HFF-Myc (cell line): ENCODE results near the gene CYSLTR2.

ENCODE experiments used
- DNase-seq: peaks from one replicate; pipeline ENCODE4 v3.0.0-alpha.2; 2011; ENCODE audit warnings: low read depth; ENCODE audit errors: extremely low read depth
- H3K4me3 ChIP-seq: replicated peaks from 2 replicates; pipeline ENCODE4 v1.5.1; 2011; ENCODE audit warnings: low read depth, mild to moderate bottlenecking, control low read depth, low read length
- CTCF ChIP-seq: IDR thresholded peaks from 2 replicates; pipeline ENCODE4 v1.5.1; 2012; ENCODE audit warnings: mild to moderate bottlenecking, low read depth, low read length, control low read depth; ENCODE audit errors: missing control alignments

The CYSLTR2 gene

DNA sequence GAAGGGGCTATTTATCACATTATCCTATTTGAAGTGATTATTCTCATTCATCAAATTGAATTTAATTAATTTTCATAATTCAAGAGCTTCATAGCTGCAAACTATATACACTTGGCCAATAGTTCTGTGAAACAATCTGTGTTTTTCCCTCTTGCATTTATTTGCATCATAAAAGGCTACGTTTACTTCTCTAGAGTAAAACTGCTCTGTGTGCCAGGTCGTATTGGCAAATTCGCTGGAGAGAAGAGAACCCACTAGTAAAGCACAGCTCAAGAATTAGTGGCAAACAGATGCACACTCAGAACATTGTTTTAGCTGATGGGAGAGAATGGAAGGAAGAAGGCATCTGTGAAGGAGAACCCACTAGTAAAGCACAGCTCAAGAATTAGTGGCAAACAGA lies 81.8 kb downstream of the CYSLTR2 start:
- no peak for TF ChIP-seq CTCF
- DNase-seq = no peak

DNA sequence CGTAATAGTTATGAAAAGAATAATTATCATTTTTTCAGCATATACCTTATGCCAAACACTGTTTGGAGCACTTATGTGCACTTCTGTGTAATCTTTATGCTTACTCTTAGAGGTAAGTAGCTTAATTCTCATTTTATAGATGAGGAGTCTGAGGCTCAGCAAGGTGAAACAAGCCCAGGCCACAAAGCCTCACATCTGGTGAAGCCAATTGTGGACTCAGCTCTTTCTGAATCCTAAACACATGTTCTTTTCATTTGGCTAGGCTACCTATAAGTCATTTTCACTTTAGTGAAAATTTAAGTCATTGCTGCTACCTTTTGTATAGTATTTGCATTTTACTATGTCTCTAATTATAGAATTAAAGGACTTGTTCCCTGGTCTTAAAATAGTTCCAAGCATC lies 84.0 kb downstream of the CYSLTR2 start:
- no peak for TF ChIP-seq CTCF
- H3K4me3 ChIP-seq = no peak overlapping the region
- no peak for DNase-seq

More for the DNA sequence above, 81.8 kb downstream of the CYSLTR2 start:
- no peak overlapping the region for H3K4me3 ChIP-seq

- DNase-seq = no peak
- H3K4me3 ChIP-seq = no peak overlapping the region
- TF ChIP-seq CTCF = no peak
These were observed 84.6 kb downstream of the CYSLTR2 start for GRCh38 chr13:48738311-48738710.

GRCh38 chr13:48739386-48739964 lies 85.7 kb downstream of the CYSLTR2 start:
- DNase-seq = no peak
- TF ChIP-seq CTCF = no peak
- H3K4me3 ChIP-seq = no peak overlapping the region

DNA sequence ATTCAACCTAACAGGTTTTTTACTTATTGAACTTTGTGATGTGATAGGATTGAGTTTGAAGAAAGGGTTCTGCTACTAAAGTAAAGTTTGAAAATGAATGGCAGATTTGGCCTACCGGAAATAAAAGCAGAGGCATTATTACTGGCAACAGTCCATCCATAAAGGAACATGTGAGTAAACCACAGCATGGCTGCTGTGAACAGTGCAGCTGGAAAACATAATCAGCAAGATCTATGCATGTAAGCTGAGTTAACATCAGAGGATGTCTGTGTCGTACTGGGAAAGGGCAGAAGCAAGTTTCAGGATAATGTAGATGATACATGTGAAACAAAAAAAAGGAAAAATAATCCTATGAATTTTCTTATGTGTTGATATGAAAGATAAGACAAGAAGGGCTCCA lies 87.6 kb downstream of the CYSLTR2 start:
- DNase-seq = peak; percentile 38
- H3K4me3 ChIP-seq = no peak overlapping the region
- TF ChIP-seq CTCF = no peak

DNA sequence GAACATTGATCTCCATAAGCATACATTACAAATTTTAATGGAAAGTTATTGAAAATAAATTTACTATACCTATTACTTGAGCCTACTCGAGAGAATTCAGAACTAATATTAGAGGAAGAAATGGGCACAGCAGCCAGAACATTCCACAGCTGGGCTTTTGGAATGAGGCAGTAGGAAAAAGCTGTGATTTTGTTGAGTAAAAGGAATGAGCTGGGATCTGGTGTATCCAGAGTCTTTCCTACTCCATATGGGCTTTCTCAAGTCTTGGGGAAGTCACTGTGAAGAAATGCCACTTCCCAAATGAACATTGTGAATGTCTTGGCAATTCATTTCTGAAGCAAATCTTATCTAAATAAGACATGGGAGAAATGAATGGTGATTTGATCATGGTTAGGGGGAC lies 93.1 kb downstream of the CYSLTR2 start:
- H3K4me3 ChIP-seq = no peak overlapping the region
- TF ChIP-seq CTCF = no peak
- DNase-seq = no peak

DNA sequence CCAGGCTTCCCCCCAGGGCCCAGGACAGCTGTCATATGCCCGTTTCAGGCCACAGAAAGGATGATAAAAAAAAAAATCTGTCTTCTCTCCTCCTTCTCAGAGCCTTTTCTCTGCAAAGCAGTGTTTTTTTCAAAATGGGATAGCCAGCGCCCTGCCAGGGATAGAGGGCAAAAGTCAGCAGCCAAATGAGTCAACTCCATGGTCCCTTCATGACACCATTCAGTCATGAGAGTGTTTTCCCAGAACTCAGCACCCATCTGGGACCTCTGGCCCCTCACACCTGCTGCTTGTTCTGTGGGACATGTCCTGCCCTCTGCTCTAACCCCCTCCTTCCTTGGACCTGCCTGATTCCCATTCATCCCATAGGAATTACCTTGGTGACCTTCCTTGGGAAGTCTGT lies 95.0 kb downstream of the CYSLTR2 start:
- DNase-seq = no peak
- H3K4me3 ChIP-seq = no peak overlapping the region
- TF ChIP-seq CTCF = no peak
